WTC11 (cell line): ENCODE data around the gene PIMREG.

Experiments used
- CTCF ChIP-seq: fragments of 200-600 bp; IDR thresholded peaks from 2 replicates; pipeline ENCODE4 v1.8.0; 2022; ENCODE audit warnings: antibody characterized with exemption
- GABPB1 ChIP-seq: sonication (generic); formaldehyde crosslinking; IDR thresholded peaks from 2 replicates; pipeline ENCODE4 v1.8.1; 2023; ENCODE audit warnings: mild to moderate bottlenecking, missing genetic modification reagents
- IRF2 ChIP-seq: sonication (generic); formaldehyde crosslinking; IDR thresholded peaks from 2 replicates; pipeline ENCODE4 v1.8.0; 2022; ENCODE audit warnings: low read depth, missing genetic modification reagents, borderline replicate concordance
- JUN ChIP-seq: sonication (generic); formaldehyde crosslinking; IDR thresholded peaks from 2 replicates; pipeline ENCODE4 v1.8.0; 2023; ENCODE audit warnings: mild to moderate bottlenecking, missing genetic modification reagents
- MAX ChIP-seq: sonication (generic); formaldehyde crosslinking; IDR thresholded peaks from 2 replicates; pipeline ENCODE4 v1.8.0; 2022; ENCODE audit warnings: mild to moderate bottlenecking, missing genetic modification reagents
- TEAD1 ChIP-seq: sonication (generic); formaldehyde crosslinking; IDR thresholded peaks from 2 replicates; pipeline ENCODE4 v1.8.0; 2022; ENCODE audit warnings: mild to moderate bottlenecking, missing genetic modification reagents
- TEAD4 ChIP-seq: sonication (generic); formaldehyde crosslinking; IDR thresholded peaks from 2 replicates; pipeline ENCODE4 v1.8.0; 2022; ENCODE audit warnings: mild to moderate bottlenecking, missing genetic modification reagents
- ZNF512 ChIP-seq: sonication (generic); formaldehyde crosslinking; IDR thresholded peaks from 2 replicates; pipeline ENCODE4 v1.8.1; 2022; ENCODE audit warnings: missing genetic modification reagents, borderline replicate concordance
- TF ChIP-seq, protein P1 (sequence below): sonication (generic); formaldehyde crosslinking; IDR thresholded peaks from 2 replicates; pipeline ENCODE4 v1.8.0; 2023; ENCODE audit warnings: missing genetic modification reagents
- TF ChIP-seq, protein P2 (sequence below): sonication (generic); formaldehyde crosslinking; IDR thresholded peaks from 2 replicates; pipeline ENCODE4 v1.8.1; 2022; ENCODE audit warnings: mild to moderate bottlenecking, missing genetic modification reagents, moderate library complexity, borderline replicate concordance
- TF ChIP-seq, protein P3 (sequence below): sonication (generic); formaldehyde crosslinking; IDR thresholded peaks from 2 replicates; pipeline ENCODE4 v1.8.1; 2023; ENCODE audit warnings: mild to moderate bottlenecking, missing genetic modification reagents
- TF ChIP-seq, protein P4 (sequence below): sonication (generic); formaldehyde crosslinking; IDR thresholded peaks from 2 replicates; pipeline ENCODE4 v1.8.0; 2022; ENCODE audit warnings: mild to moderate bottlenecking, missing genetic modification reagents
- TF ChIP-seq, protein P5 (sequence below): sonication (generic); formaldehyde crosslinking; IDR thresholded peaks from 2 replicates; pipeline ENCODE4 v1.8.1; 2022; ENCODE audit warnings: low read depth, missing genetic modification reagents, borderline replicate concordance

DNA sequence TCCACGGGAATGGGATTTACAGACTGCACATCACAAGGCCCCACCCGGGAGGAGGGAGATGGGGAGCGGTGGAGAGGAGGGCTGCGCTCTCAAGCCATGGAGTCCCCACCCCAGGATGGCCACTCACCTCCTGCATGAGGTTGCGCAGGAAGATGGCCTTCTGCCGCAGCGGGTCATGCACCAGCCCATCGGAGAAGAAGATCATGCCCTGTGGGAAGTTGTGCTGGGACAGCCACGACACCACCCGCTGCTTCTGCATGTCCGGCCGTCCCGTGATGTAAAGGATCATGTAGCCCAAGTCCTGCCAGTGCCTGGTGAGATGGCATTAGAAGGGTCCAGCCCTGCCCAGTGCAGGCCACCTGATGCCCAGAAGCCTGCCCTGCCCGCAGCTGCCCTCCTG, 17.0 kb downstream of the PIMREG start:
- TF ChIP-seq CTCF (no peak), JUN (no peak), IRF2 (CRISPR knock-in tag) (no peak), ZNF512 (CRISPR knock-in tag) (no peak), GABPB1 (CRISPR knock-in tag) (no peak), MAX (no peak), TEAD4 (CRISPR knock-in tag) (no peak), TEAD1 (CRISPR knock-in tag) (no peak)
- TF ChIP-seq, protein P1, sequence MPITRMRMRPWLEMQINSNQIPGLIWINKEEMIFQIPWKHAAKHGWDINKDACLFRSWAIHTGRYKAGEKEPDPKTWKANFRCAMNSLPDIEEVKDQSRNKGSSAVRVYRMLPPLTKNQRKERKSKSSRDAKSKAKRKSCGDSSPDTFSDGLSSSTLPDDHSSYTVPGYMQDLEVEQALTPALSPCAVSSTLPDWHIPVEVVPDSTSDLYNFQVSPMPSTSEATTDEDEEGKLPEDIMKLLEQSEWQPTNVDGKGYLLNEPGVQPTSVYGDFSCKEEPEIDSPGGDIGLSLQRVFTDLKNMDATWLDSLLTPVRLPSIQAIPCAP (CRISPR knock-in tag) = no peak
- TF ChIP-seq, protein P2, sequence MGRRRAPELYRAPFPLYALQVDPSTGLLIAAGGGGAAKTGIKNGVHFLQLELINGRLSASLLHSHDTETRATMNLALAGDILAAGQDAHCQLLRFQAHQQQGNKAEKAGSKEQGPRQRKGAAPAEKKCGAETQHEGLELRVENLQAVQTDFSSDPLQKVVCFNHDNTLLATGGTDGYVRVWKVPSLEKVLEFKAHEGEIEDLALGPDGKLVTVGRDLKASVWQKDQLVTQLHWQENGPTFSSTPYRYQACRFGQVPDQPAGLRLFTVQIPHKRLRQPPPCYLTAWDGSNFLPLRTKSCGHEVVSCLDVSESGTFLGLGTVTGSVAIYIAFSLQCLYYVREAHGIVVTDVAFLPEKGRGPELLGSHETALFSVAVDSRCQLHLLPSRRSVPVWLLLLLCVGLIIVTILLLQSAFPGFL (CRISPR knock-in tag) = no peak
- TF ChIP-seq, protein P3, sequence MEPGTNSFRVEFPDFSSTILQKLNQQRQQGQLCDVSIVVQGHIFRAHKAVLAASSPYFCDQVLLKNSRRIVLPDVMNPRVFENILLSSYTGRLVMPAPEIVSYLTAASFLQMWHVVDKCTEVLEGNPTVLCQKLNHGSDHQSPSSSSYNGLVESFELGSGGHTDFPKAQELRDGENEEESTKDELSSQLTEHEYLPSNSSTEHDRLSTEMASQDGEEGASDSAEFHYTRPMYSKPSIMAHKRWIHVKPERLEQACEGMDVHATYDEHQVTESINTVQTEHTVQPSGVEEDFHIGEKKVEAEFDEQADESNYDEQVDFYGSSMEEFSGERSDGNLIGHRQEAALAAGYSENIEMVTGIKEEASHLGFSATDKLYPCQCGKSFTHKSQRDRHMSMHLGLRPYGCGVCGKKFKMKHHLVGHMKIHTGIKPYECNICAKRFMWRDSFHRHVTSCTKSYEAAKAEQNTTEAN (CRISPR knock-in tag) = no peak
- TF ChIP-seq, protein P4, sequence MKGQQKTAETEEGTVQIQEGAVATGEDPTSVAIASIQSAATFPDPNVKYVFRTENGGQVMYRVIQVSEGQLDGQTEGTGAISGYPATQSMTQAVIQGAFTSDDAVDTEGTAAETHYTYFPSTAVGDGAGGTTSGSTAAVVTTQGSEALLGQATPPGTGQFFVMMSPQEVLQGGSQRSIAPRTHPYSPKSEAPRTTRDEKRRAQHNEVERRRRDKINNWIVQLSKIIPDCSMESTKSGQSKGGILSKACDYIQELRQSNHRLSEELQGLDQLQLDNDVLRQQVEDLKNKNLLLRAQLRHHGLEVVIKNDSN (CRISPR knock-in tag) = no peak
- TF ChIP-seq, protein P5, sequence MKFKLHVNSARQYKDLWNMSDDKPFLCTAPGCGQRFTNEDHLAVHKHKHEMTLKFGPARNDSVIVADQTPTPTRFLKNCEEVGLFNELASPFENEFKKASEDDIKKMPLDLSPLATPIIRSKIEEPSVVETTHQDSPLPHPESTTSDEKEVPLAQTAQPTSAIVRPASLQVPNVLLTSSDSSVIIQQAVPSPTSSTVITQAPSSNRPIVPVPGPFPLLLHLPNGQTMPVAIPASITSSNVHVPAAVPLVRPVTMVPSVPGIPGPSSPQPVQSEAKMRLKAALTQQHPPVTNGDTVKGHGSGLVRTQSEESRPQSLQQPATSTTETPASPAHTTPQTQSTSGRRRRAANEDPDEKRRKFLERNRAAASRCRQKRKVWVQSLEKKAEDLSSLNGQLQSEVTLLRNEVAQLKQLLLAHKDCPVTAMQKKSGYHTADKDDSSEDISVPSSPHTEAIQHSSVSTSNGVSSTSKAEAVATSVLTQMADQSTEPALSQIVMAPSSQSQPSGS (CRISPR knock-in tag) = no peak
